Stimulated activated CD4-positive, alpha-beta T cell treated with anti-CD3 and anti-CD28 coated beads, TNF-alpha, amount 100 ng/mL, for 24 hours (primary cell): Measurements from ENCODE around the gene COL4A2.

Experiments used
- DNase-seq, 3 experiments: peaks; one replicate each; pipeline ENCODE4 v3.0.0-alpha.2; 2020; ENCODE audit warnings: low read depth in 3 of 3

Gene COL4A2

GRCh38 chr13:110455444-110455843, 148.4 kb downstream of the COL4A2 start:
- no peak for DNase-seq

- DNase-seq: peak; percentile 34 to 64 (median 36)
Observed at GRCh38 chr13:110455941-110456340, 148.9 kb downstream of the COL4A2 start.

GRCh38 chr13:110456550-110456949, 149.5 kb downstream of the COL4A2 start:
- DNase-seq: no peak

GRCh38 chr13:110457361-110457760, 150.3 kb downstream of the COL4A2 start:
- no peak for DNase-seq

- no peak for DNase-seq
Observed at GRCh38 chr13:110458017-110458416, 150.9 kb downstream of the COL4A2 start.

GRCh38 chr13:110458594-110459365, 151.7 kb downstream of the COL4A2 start:
- no peak for DNase-seq

GRCh38 chr13:110462091-110462490, 155.0 kb downstream of the COL4A2 start:
- no peak for DNase-seq

GRCh38 chr13:110463156-110463555, 156.1 kb downstream of the COL4A2 start:
- DNase-seq: no peak

GRCh38 chr13:110463871-110464510, 156.9 kb downstream of the COL4A2 start:
- no peak for DNase-seq

GRCh38 chr13:110464556-110465333, 157.7 kb downstream of the COL4A2 start:
- no peak for DNase-seq

- no peak for DNase-seq
Observed at GRCh38 chr13:110465696-110466095, 158.6 kb downstream of the COL4A2 start.

- no peak for DNase-seq
Observed at GRCh38 chr13:110466266-110466915, 159.3 kb downstream of the COL4A2 start.

- DNase-seq: no peak
Observed at GRCh38 chr13:110467516-110468110, 160.5 kb downstream of the COL4A2 start.

GRCh38 chr13:110468986-110469495, 162.0 kb downstream of the COL4A2 start:
- DNase-seq: no peak

GRCh38 chr13:110469597-110469996, 162.5 kb downstream of the COL4A2 start:
- no peak for DNase-seq

- no peak for DNase-seq
Observed at GRCh38 chr13:110470272-110471009, 163.4 kb downstream of the COL4A2 start.

GRCh38 chr13:110471156-110471832, 164.2 kb downstream of the COL4A2 start:
- no peak for DNase-seq

- DNase-seq: peak in 1 of 3 experiments; percentile 9
Observed at GRCh38 chr13:110471833-110472162, 164.7 kb downstream of the COL4A2 start.

- no peak for DNase-seq
Observed at GRCh38 chr13:110472904-110473563, 165.9 kb downstream of the COL4A2 start.

- no peak for DNase-seq
Observed at GRCh38 chr13:110474713-110475112, 167.6 kb downstream of the COL4A2 start.
